GM18498 (cell line): ENCODE data around the gene PLEKHH2.

ENCODE experiments used
- ATAC-seq: cut with Tn5 transposase; IDR thresholded peaks from one replicate; pipeline ENCODE4 v1.9.1; 2021; ENCODE audit warnings: mild to moderate bottlenecking, moderate library complexity; ENCODE audit not compliant: unreplicated experiment

Gene PLEKHH2

GRCh38 chr2:43806719-43807031 lies 169.6 kb downstream of the PLEKHH2 start:
- ATAC-seq: no peak

- no peak for ATAC-seq
Measured at GRCh38 chr2:43810452-43810851, 173.4 kb downstream of the PLEKHH2 start.

GRCh38 chr2:43810888-43811287 lies 173.8 kb downstream of the PLEKHH2 start:
- ATAC-seq: no peak

- no peak for ATAC-seq
Measured at GRCh38 chr2:43812006-43812405, 174.9 kb downstream of the PLEKHH2 start.

- no peak for ATAC-seq
Measured at GRCh38 chr2:43812947-43813346, 175.9 kb downstream of the PLEKHH2 start.

- ATAC-seq: no peak
Measured at GRCh38 chr2:43814711-43815110, 177.7 kb downstream of the PLEKHH2 start.
